Measurements from ENCODE around the gene PLAA.

The PLAA gene

DNA sequence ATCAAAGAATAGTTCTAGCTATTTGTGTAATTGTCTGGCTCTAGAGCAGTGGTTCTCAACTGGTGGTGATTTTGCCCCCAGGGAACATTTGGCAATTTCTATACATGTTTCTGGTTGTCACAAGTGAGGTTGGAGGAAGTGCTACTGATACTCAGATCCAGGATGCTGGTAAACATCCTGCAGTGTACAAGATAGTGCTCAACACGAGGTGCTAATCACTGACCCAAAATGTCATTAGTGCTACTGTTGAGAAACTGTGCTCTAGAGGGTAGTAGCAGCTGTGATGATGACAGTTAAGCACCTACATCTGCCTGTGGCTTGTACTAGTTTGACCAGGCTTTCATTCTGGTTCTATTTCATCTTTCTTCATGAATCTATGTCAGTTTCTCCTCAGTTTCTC is 36.3 kb upstream of the PLAA start:
- no peak overlapping the region for H3K4me3 ChIP-seq (ENCODE audit: low read depth, low read length)
- H3K27ac ChIP-seq (ENCODE audit: extremely low read depth, low read depth, low read length): no peak overlapping the region
- POLR2A ChIA-PET: interaction anchor here (1.0 kb wide), 1 partner anchor 71 kb away, joined by 4 read pairs; no protein-coding TSS in a partner anchor
- no peak for TF ChIP-seq ZBTB1 (tag by site-specific recombination; IDR thresholded peaks at IDR 0.05)
- TF ChIP-seq OVOL3 (tag by site-specific recombination; IDR thresholded peaks at IDR 0.05): no peak
- no peak for TF ChIP-seq GLIS1 (tag by site-specific recombination; IDR thresholded peaks at IDR 0.05)
- TF ChIP-seq, protein P1, sequence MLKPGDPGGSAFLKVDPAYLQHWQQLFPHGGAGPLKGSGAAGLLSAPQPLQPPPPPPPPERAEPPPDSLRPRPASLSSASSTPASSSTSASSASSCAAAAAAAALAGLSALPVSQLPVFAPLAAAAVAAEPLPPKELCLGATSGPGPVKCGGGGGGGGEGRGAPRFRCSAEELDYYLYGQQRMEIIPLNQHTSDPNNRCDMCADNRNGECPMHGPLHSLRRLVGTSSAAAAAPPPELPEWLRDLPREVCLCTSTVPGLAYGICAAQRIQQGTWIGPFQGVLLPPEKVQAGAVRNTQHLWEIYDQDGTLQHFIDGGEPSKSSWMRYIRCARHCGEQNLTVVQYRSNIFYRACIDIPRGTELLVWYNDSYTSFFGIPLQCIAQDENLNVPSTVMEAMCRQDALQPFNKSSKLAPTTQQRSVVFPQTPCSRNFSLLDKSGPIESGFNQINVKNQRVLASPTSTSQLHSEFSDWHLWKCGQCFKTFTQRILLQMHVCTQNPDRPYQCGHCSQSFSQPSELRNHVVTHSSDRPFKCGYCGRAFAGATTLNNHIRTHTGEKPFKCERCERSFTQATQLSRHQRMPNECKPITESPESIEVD (tag by site-specific recombination; IDR thresholded peaks at IDR 0.05): no peak
- TF ChIP-seq ZNF335 (tag by site-specific recombination; conservative IDR thresholded peaks at IDR 0.05): no peak
- no peak for TF ChIP-seq ZNF544 (tag by site-specific recombination; IDR thresholded peaks at IDR 0.05)
- TF ChIP-seq, protein P2, sequence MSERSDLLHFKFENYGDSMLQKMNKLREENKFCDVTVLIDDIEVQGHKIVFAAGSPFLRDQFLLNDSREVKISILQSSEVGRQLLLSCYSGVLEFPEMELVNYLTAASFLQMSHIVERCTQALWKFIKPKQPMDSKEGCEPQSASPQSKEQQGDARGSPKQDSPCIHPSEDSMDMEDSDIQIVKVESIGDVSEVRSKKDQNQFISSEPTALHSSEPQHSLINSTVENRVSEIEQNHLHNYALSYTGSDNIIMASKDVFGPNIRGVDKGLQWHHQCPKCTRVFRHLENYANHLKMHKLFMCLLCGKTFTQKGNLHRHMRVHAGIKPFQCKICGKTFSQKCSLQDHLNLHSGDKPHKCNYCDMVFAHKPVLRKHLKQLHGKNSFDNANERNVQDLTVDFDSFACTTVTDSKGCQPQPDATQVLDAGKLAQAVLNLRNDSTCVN (tag by site-specific recombination; optimal IDR thresholded peaks at IDR 0.05): no peak
- no peak for TF ChIP-seq SP3 (tag by site-specific recombination; IDR thresholded peaks at IDR 0.05)
- TF ChIP-seq, protein P3, sequence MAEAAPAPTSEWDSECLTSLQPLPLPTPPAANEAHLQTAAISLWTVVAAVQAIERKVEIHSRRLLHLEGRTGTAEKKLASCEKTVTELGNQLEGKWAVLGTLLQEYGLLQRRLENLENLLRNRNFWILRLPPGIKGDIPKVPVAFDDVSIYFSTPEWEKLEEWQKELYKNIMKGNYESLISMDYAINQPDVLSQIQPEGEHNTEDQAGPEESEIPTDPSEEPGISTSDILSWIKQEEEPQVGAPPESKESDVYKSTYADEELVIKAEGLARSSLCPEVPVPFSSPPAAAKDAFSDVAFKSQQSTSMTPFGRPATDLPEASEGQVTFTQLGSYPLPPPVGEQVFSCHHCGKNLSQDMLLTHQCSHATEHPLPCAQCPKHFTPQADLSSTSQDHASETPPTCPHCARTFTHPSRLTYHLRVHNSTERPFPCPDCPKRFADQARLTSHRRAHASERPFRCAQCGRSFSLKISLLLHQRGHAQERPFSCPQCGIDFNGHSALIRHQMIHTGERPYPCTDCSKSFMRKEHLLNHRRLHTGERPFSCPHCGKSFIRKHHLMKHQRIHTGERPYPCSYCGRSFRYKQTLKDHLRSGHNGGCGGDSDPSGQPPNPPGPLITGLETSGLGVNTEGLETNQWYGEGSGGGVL (tag by site-specific recombination; IDR thresholded peaks at IDR 0.05): no peak
- no peak for TF ChIP-seq ZBTB17 (tag by site-specific recombination; IDR thresholded peaks at IDR 0.05)
- no peak for TF ChIP-seq ZNF366 (tag by site-specific recombination; conservative IDR thresholded peaks at IDR 0.05)
- no peak for TF ChIP-seq ZNF292 (tag by site-specific recombination; IDR thresholded peaks at IDR 0.05; ENCODE audit: borderline replicate concordance, low read depth)
- TF ChIP-seq ZNF311 (tag by site-specific recombination; IDR thresholded peaks at IDR 0.05; ENCODE audit: borderline replicate concordance): no peak
- no peak for TF ChIP-seq ZNF664 (tag by site-specific recombination; IDR thresholded peaks at IDR 0.05)
- no peak for TF ChIP-seq SCRT1 (tag by site-specific recombination; IDR thresholded peaks at IDR 0.05; ENCODE audit: borderline replicate concordance)
- no peak for TF ChIP-seq ZNF707 (tag by site-specific recombination; IDR thresholded peaks at IDR 0.05)
- TF ChIP-seq MZF1 (tag by site-specific recombination; IDR thresholded peaks at IDR 0.05; ENCODE audit: borderline replicate concordance): no peak
- no peak for TF ChIP-seq ZNF350 (tag by site-specific recombination; IDR thresholded peaks at IDR 0.05)
- H3K9me3 ChIP-seq (ENCODE audit: control insufficient read depth, insufficient read depth, low read depth, low read length): no peaks in the 10 kb centered on the region
- H3K4me1 ChIP-seq (ENCODE audit: control insufficient read depth, insufficient read depth, low read length): no peaks in the 10 kb centered on the region
- H3K36me3 ChIP-seq (ENCODE audit: control insufficient read depth in 2 of 2, insufficient read depth in 1 of 2, low read length in 2 of 2): peaks cover under 1 to 31% of the 10 kb centered on the region in 2 experiments
- CTCF ChIA-PET: no interaction called here

DNA sequence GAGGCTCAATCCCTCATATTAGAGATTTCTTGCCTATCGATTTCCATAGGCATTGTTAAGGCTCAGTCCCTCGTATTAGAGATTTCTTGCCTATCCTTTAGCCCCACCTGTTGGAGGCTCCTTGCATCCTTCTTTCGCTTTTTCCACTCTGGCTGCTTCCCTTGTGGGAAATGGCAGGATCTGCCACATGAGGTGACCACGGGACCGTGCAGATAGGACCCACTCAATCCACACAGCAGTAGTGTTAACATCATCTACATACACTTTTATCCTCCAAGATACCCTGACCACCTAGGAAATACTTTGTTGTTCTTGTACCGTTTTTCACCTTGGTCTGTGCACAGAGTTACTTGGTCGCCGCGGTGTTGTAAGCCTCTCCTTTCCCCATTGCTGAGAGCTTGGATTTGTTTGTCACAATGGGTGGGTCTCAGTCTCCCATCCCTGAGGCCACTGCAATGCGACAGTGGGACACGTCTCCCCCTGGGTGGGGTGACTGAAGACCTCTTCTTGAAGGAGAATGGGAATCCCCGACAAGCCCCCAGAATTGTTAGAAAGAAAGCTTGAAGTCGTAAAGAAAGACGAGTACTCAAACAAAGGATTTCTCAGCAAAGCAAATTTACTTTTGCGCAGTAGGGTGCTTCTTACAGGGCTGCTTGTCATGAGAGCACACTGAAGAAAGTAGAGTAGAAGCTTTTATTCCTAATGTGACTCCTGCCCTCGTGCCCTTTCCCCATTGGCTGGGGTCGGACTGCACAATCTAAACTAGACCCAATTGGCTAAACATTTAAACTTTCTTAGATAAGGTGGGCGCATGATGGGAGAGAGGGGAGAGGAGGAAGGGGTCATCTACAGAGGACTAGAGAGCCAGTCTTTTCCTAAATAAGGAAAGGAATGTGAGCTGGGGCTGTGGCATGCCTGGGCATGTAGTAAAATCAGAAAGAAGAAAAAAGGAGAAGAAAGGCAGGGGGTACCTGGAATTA is 29.0 kb upstream of the PLAA start:
- Histone ChIP-seq H3K9me3 (ENCODE audit: control insufficient read depth, insufficient read depth, low read depth, low read length) (no peaks in the 10 kb centered on the region), H3K27ac (ENCODE audit: extremely low read depth, low read depth, low read length) (no peak overlapping the region), H3K4me1 (ENCODE audit: control insufficient read depth, insufficient read depth, low read length) (no peaks in the 10 kb centered on the region), H3K36me3 (ENCODE audit: control insufficient read depth in 2 of 2, insufficient read depth in 1 of 2, low read length in 2 of 2) (peaks cover 4 to 17% of the 10 kb centered on the region in 2 experiments; a peak in 2 of 3 replicates), H3K4me3 (ENCODE audit: low read depth, low read length) (no peak overlapping the region)
- POLR2A ChIA-PET: no interaction called here
- CTCF ChIA-PET: interaction anchor here (0.5 to 1.7 kb wide), 14 partner anchors 8 to 676 kb away, joined by 3 to 6 read pairs (median 4); no protein-coding TSS in a partner anchor
- peak; percentile 55 for TF ChIP-seq ZNF654 (tag by site-specific recombination; IDR thresholded peaks at IDR 0.05; ENCODE audit: low read depth)
- TF ChIP-seq, protein P4, sequence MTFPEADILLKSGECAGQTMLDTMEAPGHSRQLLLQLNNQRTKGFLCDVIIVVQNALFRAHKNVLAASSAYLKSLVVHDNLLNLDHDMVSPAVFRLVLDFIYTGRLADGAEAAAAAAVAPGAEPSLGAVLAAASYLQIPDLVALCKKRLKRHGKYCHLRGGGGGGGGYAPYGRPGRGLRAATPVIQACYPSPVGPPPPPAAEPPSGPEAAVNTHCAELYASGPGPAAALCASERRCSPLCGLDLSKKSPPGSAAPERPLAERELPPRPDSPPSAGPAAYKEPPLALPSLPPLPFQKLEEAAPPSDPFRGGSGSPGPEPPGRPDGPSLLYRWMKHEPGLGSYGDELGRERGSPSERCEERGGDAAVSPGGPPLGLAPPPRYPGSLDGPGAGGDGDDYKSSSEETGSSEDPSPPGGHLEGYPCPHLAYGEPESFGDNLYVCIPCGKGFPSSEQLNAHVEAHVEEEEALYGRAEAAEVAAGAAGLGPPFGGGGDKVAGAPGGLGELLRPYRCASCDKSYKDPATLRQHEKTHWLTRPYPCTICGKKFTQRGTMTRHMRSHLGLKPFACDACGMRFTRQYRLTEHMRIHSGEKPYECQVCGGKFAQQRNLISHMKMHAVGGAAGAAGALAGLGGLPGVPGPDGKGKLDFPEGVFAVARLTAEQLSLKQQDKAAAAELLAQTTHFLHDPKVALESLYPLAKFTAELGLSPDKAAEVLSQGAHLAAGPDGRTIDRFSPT (tag by site-specific recombination; IDR thresholded peaks at IDR 0.05): no peak
